Lower leg skin (tissue), 4 donors: ENCODE data around the gene SYT17. TPM values are rescaled to one million over a fixed set of nuclear protein-coding genes. Genes with fewer than 3 reads are reported as not detected.

Experiments
- DNase-seq, 2 donors: peaks; one replicate each; pipeline ENCODE4 v3.0.0-alpha.2; 2019; ENCODE audit warnings: low spot score in 2 of 2
- H3K4me3 ChIP-seq: fragments of 200-600 bp; sonication (generic); 2 replicates; pipeline ENCODE4 v1.5.1; 2017; ENCODE audit warnings: mild to moderate bottlenecking, low read depth; ENCODE audit not compliant: poor library complexity, severe bottlenecking
- CTCF ChIP-seq, 3 donors: fragments of 450-650 bp; IDR thresholded peaks; one replicate each; pipeline ENCODE4 v1.5.1; 2016; ENCODE audit warnings: antibody characterized with exemption in 3 of 3, mild to moderate bottlenecking in 3 of 3, moderate library complexity in 2 of 3
- POLR2A ChIP-seq, 2 donors: fragments of 450-650 bp; IDR thresholded peaks; one replicate each; pipeline ENCODE4 v1.6.1; 2016 to 2017; ENCODE audit warnings: antibody characterized with exemption in 2 of 2, mild to moderate bottlenecking in 1 of 2, moderate library complexity in 1 of 2
- WGBS, 2 donors: methylation state at CpG; one replicate each; pipeline ENCODE4 v1.1.5; 2018; 5-methylcytosine and 5-hydroxymethylcytosine counted together
- intact Hi-C: fragments of 100-400 bp; cut with DNase I; formaldehyde crosslinking; loops from one replicate; pipeline ENCODE4 v1.15.0; 2023; ENCODE audit warnings: low total_unique reads
- total RNA-seq, 4 donors: library from RNA; depleted of rRNA; stranded (reverse); fragments of >200 nt; gene quantifications; one replicate each; pipeline ENCODE4 v1.1.0, GENCODE V29; 2016

The SYT17 gene
- total RNA-seq, 4 donors from 2014 or later = 3.7 to 9.0 (median 4.8) TPM

- DNase-seq = peak in 1 of 2 donors; percentile 85
- intact Hi-C loops = no loop called here
- no peak for TF ChIP-seq CTCF (IDR thresholded peaks at IDR 0.05)
- no peak for TF ChIP-seq POLR2A (IDR thresholded peaks at IDR 0.05)
- H3K4me3 ChIP-seq = no peak overlapping the region
- WGBS, 2 donors = 21% methylated on average over 10 of the region's 10 CpGs
These were observed 31.4 kb upstream of the SYT17 start for GRCh38 chr16:19136549-19137196.

GRCh38 chr16:19137201-19138128 is 30.6 kb upstream of the SYT17 start:
- no peak overlapping the region for H3K4me3 ChIP-seq
- 13 to 14% methylated on average over 6 of the region's 6 CpGs for WGBS, 2 donors
- DNase-seq = peak in 1 of 2 donors; percentile 78
- no peak for TF ChIP-seq CTCF (IDR thresholded peaks at IDR 0.05)
- no peak for TF ChIP-seq POLR2A (IDR thresholded peaks at IDR 0.05)
- intact Hi-C loops = no loop called here

- intact Hi-C loops = no loop called here
- 4 to 6% methylated on average over 4 of the region's 4 CpGs for WGBS, 2 donors
- no peak for TF ChIP-seq CTCF (IDR thresholded peaks at IDR 0.05)
- no peak for TF ChIP-seq POLR2A (IDR thresholded peaks at IDR 0.05)
- no peak overlapping the region for H3K4me3 ChIP-seq
- DNase-seq = peak; percentile 96
These were observed 29.4 kb upstream of the SYT17 start for GRCh38 chr16:19138601-19139000.

GRCh38 chr16:19139436-19140091 is 28.5 kb upstream of the SYT17 start:
- no peak for TF ChIP-seq CTCF (IDR thresholded peaks at IDR 0.05)
- 46 to 53% methylated on average over 5 of the region's 5 CpGs for WGBS, 2 donors
- peak in 1 of 2 donors; percentile 8 for DNase-seq
- H3K4me3 ChIP-seq = no peak overlapping the region
- intact Hi-C loops = no loop called here

GRCh38 chr16:19140396-19140795 is 27.6 kb upstream of the SYT17 start:
- H3K4me3 ChIP-seq = no peak overlapping the region
- no peak for DNase-seq
- intact Hi-C loops = no loop called here
- 37% methylated on average over 2 of the region's 2 CpGs for WGBS, 2 donors
- TF ChIP-seq POLR2A (IDR thresholded peaks at IDR 0.05) = no peak
- TF ChIP-seq CTCF (IDR thresholded peaks at IDR 0.05) = no peak
